ENCODE data around the gene GGACT.

DNA sequence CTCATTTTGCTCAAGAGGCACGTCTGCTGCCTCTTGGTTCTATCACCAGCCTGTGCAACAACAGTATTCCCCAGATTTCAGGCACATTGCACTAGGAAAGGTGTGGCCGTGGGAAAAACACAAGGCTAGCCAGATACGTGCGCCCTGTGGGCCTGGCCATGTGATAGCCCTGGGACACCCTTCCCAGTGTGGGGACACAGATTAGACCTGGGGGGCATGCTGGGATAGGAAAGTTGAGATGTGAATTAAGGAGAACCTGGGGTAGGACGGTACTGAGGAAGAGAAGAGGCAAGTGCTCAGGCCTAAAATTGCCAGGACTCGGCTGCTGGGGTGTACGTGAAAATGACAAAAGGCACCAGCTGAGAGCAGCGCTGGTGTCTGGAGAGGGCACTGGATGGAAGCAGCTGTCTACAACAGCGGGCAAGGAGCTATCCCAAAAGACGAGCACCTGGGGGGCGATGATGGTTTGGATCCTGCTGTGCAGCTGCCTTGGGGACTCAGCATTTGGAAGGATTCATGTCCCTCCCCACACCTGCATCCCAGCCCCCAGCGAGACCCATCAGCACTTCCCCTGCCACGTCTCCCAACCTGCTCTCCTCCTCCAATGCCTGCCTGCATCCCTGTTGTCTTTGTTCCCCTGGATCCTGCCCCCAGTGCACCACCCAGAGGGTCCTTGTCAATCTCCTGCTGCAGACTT is 54.3 kb downstream of the GGACT start:
- no peak for TF ChIP-seq ZNF548 (tag by site-specific recombination; IDR thresholded peaks at IDR 0.05)
- TF ChIP-seq PATZ1 (tag by site-specific recombination; IDR thresholded peaks at IDR 0.05): no peak
- no peak for TF ChIP-seq KLF17 (tag by site-specific recombination; IDR thresholded peaks at IDR 0.05)
- no peak for TF ChIP-seq ZNF830 (tag by site-specific recombination; IDR thresholded peaks at IDR 0.05; ENCODE audit: low read depth)
- no peak for TF ChIP-seq CTCF (tag by site-specific recombination; IDR thresholded peaks at IDR 0.05)
- TF ChIP-seq ZNF404 (tag by site-specific recombination; IDR thresholded peaks at IDR 0.05): no peak
- no peak for TF ChIP-seq ZNF426 (tag by site-specific recombination; IDR thresholded peaks at IDR 0.05)
- TF ChIP-seq OSR2 (tag by site-specific recombination; IDR thresholded peaks at IDR 0.05): no peak
- no peak for TF ChIP-seq ZNF518A (tag by site-specific recombination; conservative IDR thresholded peaks at IDR 0.05; ENCODE audit: low read depth)
- TF ChIP-seq, protein P1, sequence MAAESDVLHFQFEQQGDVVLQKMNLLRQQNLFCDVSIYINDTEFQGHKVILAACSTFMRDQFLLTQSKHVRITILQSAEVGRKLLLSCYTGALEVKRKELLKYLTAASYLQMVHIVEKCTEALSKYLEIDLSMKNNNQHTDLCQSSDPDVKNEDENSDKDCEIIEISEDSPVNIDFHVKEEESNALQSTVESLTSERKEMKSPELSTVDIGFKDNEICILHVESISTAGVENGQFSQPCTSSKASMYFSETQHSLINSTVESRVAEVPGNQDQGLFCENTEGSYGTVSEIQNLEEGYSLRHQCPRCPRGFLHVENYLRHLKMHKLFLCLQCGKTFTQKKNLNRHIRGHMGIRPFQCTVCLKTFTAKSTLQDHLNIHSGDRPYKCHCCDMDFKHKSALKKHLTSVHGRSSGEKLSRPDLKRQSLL (tag by site-specific recombination; IDR thresholded peaks at IDR 0.05): no peak
- TF ChIP-seq OVOL3 (tag by site-specific recombination; IDR thresholded peaks at IDR 0.05): no peak
- no peak for TF ChIP-seq ATF2 (tag by site-specific recombination; IDR thresholded peaks at IDR 0.05; ENCODE audit: low read depth)
